ENCODE measurements around the gene GPR156.

GRCh38 chr3:120174811-120175539, 110.0 kb downstream of the GPR156 start:
- TF ChIP-seq CTCF (conservative IDR thresholded peaks at IDR 0.05), result no peak
- no peak for TF ChIP-seq ZFX (IDR thresholded peaks at IDR 0.05)
